ENCODE results near the gene KHDC4.
A peak's percentile ranks its signal among the peaks of the same experiment; 100 is the strongest.
"Not testable (repeated sequence)": the region's sequence is repeated elsewhere in the genome, so short reads cannot be mapped to it uniquely, and the experiment has no call there.

KHDC4 gene

GRCh38 chr1:155940482-155940992 lies 6.3 kb upstream of the KHDC4 start:
- no peak for DNase-seq

- DNase-seq, result no peak
These were observed 4.0 kb upstream of the KHDC4 start for GRCh38 chr1:155938220-155938627.

- DNase-seq, result no peak
These were observed 850 bp upstream of the KHDC4 start for GRCh38 chr1:155934936-155935590.

GRCh38 chr1:155933591-155934096 lies 569 bp downstream of the KHDC4 start:
- DNase-seq, result no peak

GRCh38 chr1:155932487-155932886 lies 1.7 kb downstream of the KHDC4 start:
- DNase-seq, result no peak

- no peak for DNase-seq
These were observed 2.1 kb downstream of the KHDC4 start for GRCh38 chr1:155932081-155932480.

GRCh38 chr1:155931332-155932038 lies 2.7 kb downstream of the KHDC4 start:
- no peak for DNase-seq

- DNase-seq, result not testable (repeated sequence)
These were observed 3.5 kb downstream of the KHDC4 start for GRCh38 chr1:155930725-155931124.

- DNase-seq, result no peak
These were observed 5.2 kb downstream of the KHDC4 start for GRCh38 chr1:155929057-155929456.

GRCh38 chr1:155925506-155925905 lies 8.7 kb downstream of the KHDC4 start:
- no peak for DNase-seq

- DNase-seq, result no peak
These were observed 13.5 kb downstream of the KHDC4 start for GRCh38 chr1:155920717-155921116.

GRCh38 chr1:155919801-155920200 lies 14.4 kb downstream of the KHDC4 start:
- DNase-seq, result no peak

- DNase-seq, result no peak
These were observed 15.6 kb downstream of the KHDC4 start for GRCh38 chr1:155918660-155919059.

GRCh38 chr1:155913969-155914757 lies 20.1 kb downstream of the KHDC4 start:
- no peak for DNase-seq

- DNase-seq, result no peak
These were observed 22.1 kb downstream of the KHDC4 start for GRCh38 chr1:155912056-155912536.

GRCh38 chr1:155911156-155912055 lies 22.8 kb downstream of the KHDC4 start, which contains the start of gene RIT1:
Gene RIT1, minus strand, starts transcription at chr1:155911349. Its CDS starts 588 bp downstream, at chr1:155910761.
- DNase-seq, result peak; percentile 82

GRCh38 chr1:155910621-155911121 lies 23.5 kb downstream of the KHDC4 start:
- DNase-seq, result no peak

GRCh38 chr1:155909894-155910293 lies 24.3 kb downstream of the KHDC4 start:
- no peak for DNase-seq

- no peak for DNase-seq
These were observed 30.0 kb downstream of the KHDC4 start for GRCh38 chr1:155904261-155904660.

GRCh38 chr1:155900161-155900560 lies 34.1 kb downstream of the KHDC4 start:
- no peak for DNase-seq

GRCh38 chr1:155899683-155900082 lies 34.5 kb downstream of the KHDC4 start:
- DNase-seq, result no peak

GRCh38 chr1:155898888-155899287 lies 35.3 kb downstream of the KHDC4 start:
- DNase-seq, result no peak

Data from activated naive CD4-positive, alpha-beta T cell treated with anti-CD3 and anti-CD28 coated beads, Interleukin-2, amount 50 U/mL, for 16 hours (primary cell).